Activated naive CD4-positive, alpha-beta T cell treated with anti-CD3 and anti-CD28 coated beads for 36 hours (primary cell): ENCODE data around the gene CCDC200. TPM values are rescaled to one million over a fixed set of nuclear protein-coding genes. Genes with fewer than 3 reads are reported as not detected.

Experiments used
- CTCF ChIA-PET: fragments of 350-600 bp; sonication (Branson Sonifier 250); formaldehyde crosslinking; loops from one replicate; lab custom pipeline; 2021; ENCODE audit warnings: antibody characterized with exemption; lab: Charles Lee
- DNase-seq: peaks from one replicate; pipeline ENCODE4 v3.0.0-alpha.2; 2020
- H3K27ac Mint-ChIP-seq: one replicate; pipeline ENCODE4 v1.8.0; 2021; ENCODE audit warnings: mild to moderate bottlenecking, mixed read lengths
- H3K27me3 Mint-ChIP-seq: one replicate; pipeline ENCODE4 v1.8.0; 2021; ENCODE audit warnings: low read depth, mixed read lengths
- H3K36me3 Mint-ChIP-seq: one replicate; pipeline ENCODE4 v1.8.0; 2021; ENCODE audit warnings: low read depth, mixed read lengths
- H3K4me1 Mint-ChIP-seq: one replicate; pipeline ENCODE4 v1.8.0; 2021; ENCODE audit warnings: low read depth, mixed read lengths
- H3K4me3 Mint-ChIP-seq: one replicate; pipeline ENCODE4 v1.8.0; 2021; ENCODE audit warnings: mild to moderate bottlenecking, moderate library complexity, mixed read lengths
- H3K9me3 Mint-ChIP-seq: one replicate; pipeline ENCODE4 v1.8.0; 2021; ENCODE audit warnings: mixed read lengths
- intact Hi-C: fragments of 100-400 bp; cut with micrococcal nuclease; formaldehyde crosslinking; loops from one replicate; pipeline ENCODE4 v1.15.1; 2023
- total RNA-seq, 2 experiments: library from RNA; stranded (reverse); gene quantifications; one replicate each; pipeline ENCODE4 v1.2.3, GENCODE V29; 2021

The CCDC200 gene
- total RNA-seq, 2 experiments from 2014 or later, result not detected

DNA sequence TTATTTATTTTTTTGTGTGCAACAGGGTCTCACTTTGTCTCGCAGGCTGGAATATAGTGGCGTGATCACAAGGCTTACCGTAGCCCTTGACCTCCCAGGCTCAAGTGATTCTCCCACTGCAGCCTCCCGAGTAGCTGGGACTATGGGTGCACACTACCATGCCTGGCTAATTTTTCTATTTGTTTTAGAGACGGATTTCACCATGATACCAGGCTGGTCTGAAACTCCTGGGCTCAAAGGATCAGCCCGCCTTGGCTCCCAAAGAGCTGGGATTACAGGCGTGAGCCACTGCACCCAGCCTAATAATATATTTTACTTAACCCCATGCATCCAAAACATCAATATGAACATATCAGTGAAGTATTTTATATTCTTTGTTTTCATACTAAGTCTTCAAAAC is 2.0 kb downstream of the CCDC200 start:
- no peak for DNase-seq
- Mint-ChIP-seq H3K27ac (no peak overlapping the region), H3K9me3 (no peaks in the 10 kb centered on the region), H3K4me3 (no peak overlapping the region), H3K27me3 (no peaks in the 10 kb centered on the region), H3K4me1 (peaks cover under 1% of the 10 kb centered on the region), H3K36me3 (peaks cover 1% of the 10 kb centered on the region)
- CTCF ChIA-PET, result no interaction called here
- intact Hi-C loops, result no loop called here

DNA sequence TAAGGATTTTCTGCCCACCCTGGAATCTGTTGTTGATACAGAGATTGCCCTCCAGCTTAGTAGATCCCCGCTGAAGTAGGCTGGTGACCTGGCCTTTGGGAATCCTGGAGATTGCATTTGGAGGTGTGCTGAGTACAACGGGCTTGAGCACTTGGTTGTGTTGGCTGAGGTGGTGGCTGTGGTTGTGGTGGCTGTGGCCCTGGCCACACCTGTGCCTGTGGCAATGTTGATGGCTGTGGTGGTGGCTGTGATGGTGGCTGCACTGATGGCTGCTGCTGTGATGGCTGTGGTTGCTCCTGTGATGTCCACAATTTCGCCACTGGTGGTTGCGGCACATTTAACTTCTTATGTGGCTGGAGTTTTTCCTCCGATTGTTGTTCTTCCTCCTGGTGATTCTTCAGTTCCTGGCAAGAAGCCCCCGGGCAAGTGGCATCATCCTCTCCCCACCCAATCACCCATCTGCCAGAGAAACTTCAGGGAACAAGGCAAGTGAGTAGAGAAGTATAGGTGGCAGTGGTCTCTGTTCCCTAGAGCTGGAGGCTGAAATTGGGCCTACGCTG is 4.2 kb downstream of the CCDC200 start:
- CTCF ChIA-PET, result no interaction called here
- intact Hi-C loops, result no loop called here
- Mint-ChIP-seq H3K36me3 (peaks cover 2% of the 10 kb centered on the region), H3K9me3 (no peaks in the 10 kb centered on the region), H3K27ac (no peak overlapping the region), H3K4me1 (peaks cover 3% of the 10 kb centered on the region), H3K27me3 (no peaks in the 10 kb centered on the region), H3K4me3 (no peak overlapping the region)
- DNase-seq, result no peak

DNA sequence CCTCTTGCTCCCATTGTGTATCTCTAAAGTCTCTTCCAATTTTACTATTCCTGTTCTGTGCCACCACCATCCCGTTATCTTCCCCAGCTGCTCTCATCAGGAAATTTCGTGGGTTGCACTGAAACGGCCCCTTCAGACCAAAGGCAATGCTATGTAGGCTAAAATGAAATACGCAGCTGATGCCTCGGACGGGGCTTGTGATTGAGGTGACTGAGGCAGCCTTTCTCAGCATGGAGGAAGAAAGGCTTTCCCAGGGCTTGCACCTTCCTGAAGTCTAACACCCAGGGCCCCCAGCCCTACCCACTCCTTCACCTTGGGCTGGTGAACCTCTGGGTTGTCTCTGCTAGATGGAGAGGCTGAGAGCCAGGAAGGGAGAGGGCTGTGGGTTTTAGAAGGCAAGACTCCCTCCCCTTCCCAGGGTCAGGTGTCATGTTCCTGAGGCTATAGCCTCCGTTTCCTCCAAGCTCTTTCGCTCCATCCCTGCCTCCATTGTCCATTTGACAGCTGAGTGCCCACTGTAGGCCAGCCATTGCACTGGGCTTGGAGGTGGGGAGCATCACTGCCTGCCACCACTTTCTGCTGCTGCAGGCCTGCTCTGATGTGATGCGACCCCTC is 7.8 kb downstream of the CCDC200 start:
- CTCF ChIA-PET, result no interaction called here

DNA sequence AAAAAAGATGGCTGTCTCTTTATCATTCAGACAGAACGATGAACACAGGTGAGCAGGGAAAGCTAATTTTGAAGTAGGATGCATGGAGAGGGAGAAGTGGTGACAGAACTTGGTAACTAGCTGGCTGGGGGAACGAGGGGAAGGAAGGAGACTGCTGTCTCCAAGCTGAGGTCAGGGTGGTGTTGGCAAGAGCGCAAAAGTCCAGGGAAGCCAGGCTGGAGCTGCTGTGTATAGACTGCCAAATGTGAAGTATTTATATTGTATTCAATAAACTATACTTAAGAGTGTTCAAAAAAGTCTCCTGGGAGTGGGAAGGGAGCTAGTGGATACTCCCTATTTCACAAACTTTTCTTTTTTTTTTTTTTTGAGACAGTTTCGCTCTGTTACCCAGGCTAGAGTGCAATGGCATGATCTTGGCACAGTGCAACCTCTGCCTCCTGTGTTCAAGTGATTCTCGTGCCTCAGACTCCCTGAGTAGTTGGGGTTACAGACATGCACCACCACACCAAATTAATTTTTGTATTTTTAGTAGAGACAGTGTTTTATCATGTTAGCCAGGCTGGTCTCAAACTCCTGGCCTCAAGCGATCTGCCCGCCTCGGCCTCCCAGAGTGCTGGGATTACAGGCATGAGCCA is 8.6 kb downstream of the CCDC200 start:
- no peaks in the 10 kb centered on the region for H3K9me3 Mint-ChIP-seq
- CTCF ChIA-PET, result interaction anchor here (1.1 kb wide), 1 partner anchor 196 kb away, joined by 4 read pairs; no protein-coding TSS in a partner anchor
- H3K27me3 Mint-ChIP-seq, result no peaks in the 10 kb centered on the region
- peaks cover 28% of the 10 kb centered on the region for H3K4me1 Mint-ChIP-seq
- DNase-seq, result no peak
- H3K27ac Mint-ChIP-seq, result no peak overlapping the region
- H3K4me3 Mint-ChIP-seq, result no peak overlapping the region
- intact Hi-C loops, result no loop called here
- peaks cover 14% of the 10 kb centered on the region for H3K36me3 Mint-ChIP-seq

More for the DNA sequence above, 7.8 kb downstream of the CCDC200 start:
- H3K4me3 Mint-ChIP-seq, result no peak overlapping the region
- H3K36me3 Mint-ChIP-seq, result peaks cover 13% of the 10 kb centered on the region
- intact Hi-C loops, result no loop called here
- no peak for DNase-seq
- peaks cover 27% of the 10 kb centered on the region for H3K4me1 Mint-ChIP-seq
- no peak overlapping the region for H3K27ac Mint-ChIP-seq
- H3K27me3 Mint-ChIP-seq, result no peaks in the 10 kb centered on the region
- no peaks in the 10 kb centered on the region for H3K9me3 Mint-ChIP-seq

DNA sequence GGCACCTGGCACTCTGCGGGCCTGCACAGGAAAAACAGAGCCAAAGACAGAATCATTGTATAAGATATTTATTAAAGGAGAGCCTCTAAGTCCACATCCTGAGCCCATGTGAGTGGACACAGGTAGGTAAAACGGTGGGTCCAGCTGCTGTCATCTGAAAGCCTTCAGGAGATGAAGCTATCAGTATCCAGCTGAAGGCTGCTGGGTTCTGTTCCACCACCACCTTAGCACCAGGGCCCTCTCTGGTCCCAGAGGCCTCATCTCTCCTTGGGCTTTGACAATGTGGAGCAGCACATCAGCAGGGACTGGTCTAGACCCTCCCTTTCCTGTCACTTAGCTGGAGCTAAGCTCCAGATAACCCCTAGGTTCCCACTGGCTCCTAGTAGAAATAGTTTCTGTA is 9.4 kb downstream of the CCDC200 start:
- H3K4me3 Mint-ChIP-seq, result no peak overlapping the region
- no peak for DNase-seq
- H3K4me1 Mint-ChIP-seq, result peaks cover 28% of the 10 kb centered on the region
- no peaks in the 10 kb centered on the region for H3K27me3 Mint-ChIP-seq
- intact Hi-C loops, result no loop called here
- H3K36me3 Mint-ChIP-seq, result peaks cover 16% of the 10 kb centered on the region
- H3K27ac Mint-ChIP-seq, result peak overlapping the region; percentile 53
- CTCF ChIA-PET, result interaction anchor here (0.7 to 1.1 kb wide), 2 partner anchors 41 to 195 kb away, joined by 3 to 4 read pairs; no protein-coding TSS in a partner anchor
- H3K9me3 Mint-ChIP-seq, result no peaks in the 10 kb centered on the region

DNA sequence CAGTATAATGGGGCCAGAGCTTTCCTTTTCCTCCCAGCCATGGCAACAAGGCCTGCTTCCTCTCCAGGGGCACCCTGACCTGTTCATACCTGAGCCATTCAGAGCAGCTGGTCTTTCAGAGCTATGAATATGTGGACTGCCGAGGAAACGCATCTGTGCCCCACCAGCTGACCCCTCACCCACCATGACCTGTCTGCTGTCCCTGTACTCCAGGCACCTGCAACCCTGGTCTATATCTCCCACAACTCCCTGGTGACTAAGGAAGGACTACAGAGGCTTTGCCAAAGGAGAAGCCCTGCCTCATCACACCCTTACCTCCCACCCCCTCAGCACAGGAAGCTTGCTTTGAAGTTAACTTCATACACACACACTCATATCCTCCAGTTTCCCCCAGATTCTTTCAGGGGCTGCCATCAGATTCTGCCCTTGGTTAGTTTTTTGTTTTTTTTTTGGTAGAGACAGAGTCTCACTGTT is 10.8 kb downstream of the CCDC200 start:
- intact Hi-C loops, result no loop called here
- Mint-ChIP-seq H3K27ac (peak overlapping the region; percentile 75), H3K4me1 (peaks cover 37% of the 10 kb centered on the region), H3K9me3 (no peaks in the 10 kb centered on the region), H3K27me3 (no peaks in the 10 kb centered on the region), H3K4me3 (no peak overlapping the region), H3K36me3 (peaks cover 14% of the 10 kb centered on the region)
- CTCF ChIA-PET, result interaction anchor here (0.6 to 1.5 kb wide), 4 partner anchors 18 to 96 kb away, joined by 3 to 5 read pairs (median 4); no protein-coding TSS in a partner anchor
- DNase-seq, result peak; percentile 61

DNA sequence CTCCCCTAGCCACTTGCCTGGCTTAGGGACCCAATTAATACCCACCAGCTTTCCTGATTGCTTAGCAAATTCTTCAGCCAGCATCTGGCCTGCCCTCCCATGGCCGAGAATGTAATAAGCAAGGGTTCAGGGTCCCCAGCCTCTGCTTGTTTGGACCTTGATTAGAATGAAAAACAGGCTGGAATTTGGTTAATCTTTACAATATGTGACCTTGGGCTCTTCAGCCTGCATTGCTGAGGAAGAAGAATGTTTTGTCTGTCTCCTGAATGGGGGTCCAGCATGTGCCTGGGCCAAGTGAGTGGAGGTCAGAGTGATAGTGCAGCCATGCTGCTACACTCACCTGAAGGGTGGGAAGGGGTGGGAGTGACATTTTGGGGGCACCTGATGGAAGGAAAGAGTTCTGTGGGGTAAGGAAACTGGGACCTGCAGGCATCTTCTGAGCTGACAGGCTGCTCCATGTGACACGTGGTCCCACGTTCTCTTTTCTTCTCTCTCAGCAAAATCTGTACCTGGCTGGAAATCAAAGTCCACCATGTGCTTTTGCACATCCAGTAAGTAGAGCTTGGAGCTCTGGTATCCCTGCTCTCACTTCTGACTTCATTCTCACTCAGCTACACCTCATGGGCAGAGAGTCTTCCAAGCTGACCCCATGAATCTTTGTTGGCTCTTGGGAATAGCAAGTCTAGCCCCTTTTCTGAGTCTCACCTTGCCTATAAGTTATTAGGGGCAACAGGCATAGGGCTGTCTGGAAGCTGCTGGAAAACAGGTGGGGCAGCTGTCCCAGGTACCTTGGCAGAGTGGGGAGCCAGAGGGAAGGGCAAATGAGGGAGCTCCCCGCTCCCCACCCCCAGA is 11.4 kb downstream of the CCDC200 start:
- Mint-ChIP-seq H3K4me1 (peaks cover 43% of the 10 kb centered on the region), H3K27ac (peak overlapping the region; percentile 75), H3K9me3 (no peaks in the 10 kb centered on the region), H3K36me3 (peaks cover 16% of the 10 kb centered on the region), H3K4me3 (no peak overlapping the region), H3K27me3 (no peaks in the 10 kb centered on the region)
- CTCF ChIA-PET, result interaction anchor here (0.6 to 1.5 kb wide), 4 partner anchors 17 to 95 kb away, joined by 3 to 5 read pairs (median 4); no protein-coding TSS in a partner anchor
- no peak for DNase-seq
- intact Hi-C loops, result no loop called here

DNA sequence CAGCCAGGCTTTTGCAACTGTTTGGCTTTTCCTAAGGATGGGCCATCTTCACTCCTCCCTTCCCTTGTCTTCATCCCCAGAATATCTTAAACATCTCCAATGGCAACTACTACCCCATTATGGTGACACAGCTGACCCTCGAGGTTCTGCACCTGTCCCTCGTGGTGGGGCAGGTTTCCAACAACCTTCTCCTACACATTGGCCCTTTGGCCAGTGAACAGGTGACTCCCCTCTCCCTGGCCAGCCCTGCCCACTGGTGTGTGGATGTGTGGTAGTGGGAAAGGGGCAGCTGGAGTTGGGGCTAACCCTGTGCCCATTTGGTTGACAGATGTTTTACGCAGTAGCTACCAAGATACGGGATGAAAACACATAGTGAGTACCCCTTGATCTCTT is 12.1 kb downstream of the CCDC200 start:
- CTCF ChIA-PET, result interaction anchor here (1.5 kb wide), 1 partner anchor 16 kb away, joined by 5 read pairs; no protein-coding TSS in a partner anchor
- Mint-ChIP-seq H3K4me1 (peaks cover 43% of the 10 kb centered on the region), H3K9me3 (no peaks in the 10 kb centered on the region), H3K4me3 (no peak overlapping the region), H3K27ac (no peak overlapping the region), H3K27me3 (no peaks in the 10 kb centered on the region), H3K36me3 (peaks cover 17% of the 10 kb centered on the region)
- intact Hi-C loops, result no loop called here
- DNase-seq, result no peak

DNA sequence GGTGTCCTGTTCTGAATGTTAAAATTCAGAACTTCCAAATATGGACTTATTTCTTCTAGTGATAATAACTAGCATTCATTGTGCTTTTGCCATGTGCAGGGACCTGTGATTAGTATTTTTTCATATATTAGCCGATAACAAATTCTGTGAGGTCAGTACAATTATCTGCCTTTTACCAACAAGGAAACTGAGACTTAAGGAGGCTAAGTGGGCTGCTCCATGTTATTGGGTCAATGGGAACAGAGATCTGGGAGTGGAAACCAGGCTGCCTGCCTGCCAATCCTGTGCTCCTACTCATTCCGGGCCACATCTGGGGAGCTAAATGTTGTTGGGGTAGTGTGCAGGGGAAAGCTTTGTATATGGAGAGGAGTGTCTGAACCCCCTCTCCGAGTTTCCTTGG is 13.1 kb downstream of the CCDC200 start:
- intact Hi-C loops, result no loop called here
- no peak overlapping the region for H3K4me3 Mint-ChIP-seq
- no peaks in the 10 kb centered on the region for H3K27me3 Mint-ChIP-seq
- H3K36me3 Mint-ChIP-seq, result peaks cover 19% of the 10 kb centered on the region
- no peak for DNase-seq
- CTCF ChIA-PET, result no interaction called here
- no peaks in the 10 kb centered on the region for H3K9me3 Mint-ChIP-seq
- peaks cover 45% of the 10 kb centered on the region for H3K4me1 Mint-ChIP-seq
- peak overlapping the region; percentile 2 for H3K27ac Mint-ChIP-seq

DNA sequence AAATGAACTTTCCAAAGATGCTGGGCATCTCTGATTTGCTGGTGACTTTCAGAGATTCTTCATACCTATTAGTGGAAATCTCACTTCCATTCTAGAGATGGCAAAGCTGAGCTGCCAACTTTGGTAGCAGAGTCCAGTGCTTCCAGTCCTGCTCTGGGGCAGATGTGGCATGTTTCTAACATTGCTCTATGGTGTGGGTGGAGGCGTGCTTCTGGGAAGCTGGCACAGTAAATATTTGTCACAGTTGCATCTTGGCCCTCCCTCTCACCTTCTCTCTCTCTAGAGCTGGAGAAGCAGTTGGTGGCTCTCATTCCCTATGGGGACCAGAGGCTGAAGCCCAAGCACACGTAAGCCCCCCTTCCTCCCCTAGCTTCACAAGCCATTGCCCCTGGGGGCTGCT is 14.9 kb downstream of the CCDC200 start:
- H3K4me1 Mint-ChIP-seq, result peaks cover 42% of the 10 kb centered on the region

DNA sequence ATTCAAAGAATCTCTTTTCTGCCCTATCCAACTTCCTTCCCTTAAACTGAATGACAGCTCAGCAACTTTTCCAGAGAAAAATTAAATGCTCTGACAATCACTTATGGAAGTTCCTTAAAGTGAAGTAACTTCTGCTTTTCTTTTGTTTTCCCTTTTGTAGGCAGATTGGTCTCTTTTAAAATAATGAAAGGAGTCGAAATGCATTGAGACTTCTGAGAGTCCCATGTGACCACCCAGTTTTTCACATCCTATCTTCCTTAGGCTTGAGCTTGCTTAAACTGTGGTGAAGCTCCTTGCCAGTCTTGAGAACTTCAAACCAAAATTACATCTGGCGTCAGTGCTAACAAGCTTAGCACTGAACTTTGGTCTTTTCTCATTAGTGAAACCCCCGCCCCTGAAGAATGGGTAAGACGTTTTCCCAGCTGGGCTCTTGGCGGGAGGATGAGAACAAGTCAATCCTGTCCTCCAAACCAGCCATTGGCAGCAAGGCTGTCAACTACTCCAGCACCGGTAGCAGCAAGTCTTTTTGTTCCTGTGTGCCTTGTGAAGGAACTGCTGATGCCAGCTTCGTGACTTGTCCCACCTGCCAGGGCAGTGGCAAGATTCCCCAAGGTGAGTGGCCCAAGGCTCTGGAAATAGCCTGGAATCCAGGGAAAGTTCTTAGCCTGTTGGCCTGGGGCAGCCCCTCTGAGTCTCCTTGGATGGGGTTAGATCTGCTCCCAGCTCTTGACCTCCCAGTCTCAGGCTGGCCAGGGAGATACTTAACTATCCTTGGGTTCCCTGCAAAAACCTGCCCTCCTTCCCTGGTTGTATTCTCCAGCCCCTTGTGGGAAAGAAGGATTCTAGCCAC is 15.6 kb downstream of the CCDC200 start:
- Mint-ChIP-seq H3K4me3 (peak overlapping the region; percentile 94), H3K9me3 (no peaks in the 10 kb centered on the region), H3K4me1 (peaks cover 37% of the 10 kb centered on the region), H3K36me3 (peaks cover 14% of the 10 kb centered on the region), H3K27ac (peak overlapping the region; percentile 90), H3K27me3 (no peaks in the 10 kb centered on the region)
- CTCF ChIA-PET, result interaction anchor here (0.5 to 1.2 kb wide), 5 partner anchors 14 to 104 kb away, joined by 3 read pairs; no protein-coding TSS in a partner anchor
- intact Hi-C loops, result loop anchor here (5.0 kb wide), 1 partner anchor 216 kb away; the partner anchor contains the start of gene RPL27
- peak; percentile 29 for DNase-seq

More for the DNA sequence above, 14.9 kb downstream of the CCDC200 start:
- Mint-ChIP-seq H3K36me3 (peaks cover 16% of the 10 kb centered on the region), H3K9me3 (no peaks in the 10 kb centered on the region), H3K27ac (no peak overlapping the region), H3K27me3 (no peaks in the 10 kb centered on the region), H3K4me3 (no peak overlapping the region)
- CTCF ChIA-PET, result interaction anchor here (1.1 kb wide), 1 partner anchor 95 kb away, joined by 3 read pairs; no protein-coding TSS in a partner anchor
- DNase-seq, result no peak
- intact Hi-C loops, result loop anchor here (5.0 kb wide), 1 partner anchor 216 kb away; the partner anchor contains the start of gene RPL27
